Measurements from ENCODE around the gene MAEA.
A peak's percentile ranks its signal among the peaks of the same experiment; 100 is the strongest.

Gene MAEA

GRCh38 chr4:1339489-1339888 lies 49.8 kb downstream of the MAEA start:
- TF ChIP-seq, protein P1, sequence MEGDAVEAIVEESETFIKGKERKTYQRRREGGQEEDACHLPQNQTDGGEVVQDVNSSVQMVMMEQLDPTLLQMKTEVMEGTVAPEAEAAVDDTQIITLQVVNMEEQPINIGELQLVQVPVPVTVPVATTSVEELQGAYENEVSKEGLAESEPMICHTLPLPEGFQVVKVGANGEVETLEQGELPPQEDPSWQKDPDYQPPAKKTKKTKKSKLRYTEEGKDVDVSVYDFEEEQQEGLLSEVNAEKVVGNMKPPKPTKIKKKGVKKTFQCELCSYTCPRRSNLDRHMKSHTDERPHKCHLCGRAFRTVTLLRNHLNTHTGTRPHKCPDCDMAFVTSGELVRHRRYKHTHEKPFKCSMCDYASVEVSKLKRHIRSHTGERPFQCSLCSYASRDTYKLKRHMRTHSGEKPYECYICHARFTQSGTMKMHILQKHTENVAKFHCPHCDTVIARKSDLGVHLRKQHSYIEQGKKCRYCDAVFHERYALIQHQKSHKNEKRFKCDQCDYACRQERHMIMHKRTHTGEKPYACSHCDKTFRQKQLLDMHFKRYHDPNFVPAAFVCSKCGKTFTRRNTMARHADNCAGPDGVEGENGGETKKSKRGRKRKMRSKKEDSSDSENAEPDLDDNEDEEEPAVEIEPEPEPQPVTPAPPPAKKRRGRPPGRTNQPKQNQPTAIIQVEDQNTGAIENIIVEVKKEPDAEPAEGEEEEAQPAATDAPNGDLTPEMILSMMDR (IDR thresholded peaks at IDR 0.05; ENCODE audit: extremely low read depth, missing control alignments), result no peak
- no peak for DNase-seq (ENCODE audit: low spot score)

DNA sequence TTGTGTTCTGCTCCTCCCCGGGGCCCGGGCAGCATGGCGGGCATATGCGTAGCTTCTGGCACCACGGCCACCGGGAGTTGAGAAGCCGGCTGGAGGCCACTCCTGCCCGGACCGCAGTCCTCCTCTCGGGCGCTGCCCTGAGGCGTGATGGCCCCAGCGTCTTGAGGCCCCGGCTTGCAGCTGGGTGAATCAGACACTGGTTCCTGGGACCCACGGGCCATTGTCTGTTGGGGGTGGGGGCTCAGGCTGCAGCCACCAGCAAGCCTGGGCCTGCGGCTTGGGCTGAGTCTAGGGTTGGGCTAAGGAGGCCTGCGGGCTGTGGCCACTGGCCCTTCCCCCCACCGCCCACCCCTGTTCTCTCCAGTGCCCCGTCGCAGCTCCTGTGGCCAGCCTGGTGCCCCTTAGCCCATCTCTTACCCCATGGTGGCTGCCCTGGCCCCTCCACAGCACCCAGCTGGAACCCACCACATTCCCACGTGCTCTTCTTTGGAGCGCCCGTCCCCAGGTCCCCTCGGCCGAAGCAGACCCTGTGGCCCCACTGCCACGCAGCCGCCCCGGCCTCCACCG lies 50.6 kb downstream of the MAEA start:
- DNase-seq (ENCODE audit: low spot score), result no peak

DNA sequence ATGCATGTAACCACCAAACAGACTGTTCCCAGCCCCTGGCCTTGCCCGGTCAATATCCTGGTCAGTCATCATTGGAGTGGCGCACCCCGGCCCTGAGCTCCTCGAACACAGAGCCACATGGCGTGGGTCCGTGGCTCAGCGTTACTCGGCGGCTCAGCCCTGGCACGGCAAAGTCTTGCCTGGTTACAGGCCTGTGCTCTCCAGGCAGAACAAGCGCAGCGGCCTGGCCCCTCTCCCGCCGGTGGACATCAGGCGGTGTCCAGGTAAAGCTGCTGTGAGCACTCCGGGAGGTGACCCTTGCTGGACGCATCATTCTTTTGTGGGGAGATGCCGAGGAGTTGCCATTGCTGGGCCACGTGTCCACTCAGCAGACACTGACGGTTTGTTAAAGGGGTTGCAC lies 51.2 kb downstream of the MAEA start:
- no peak for DNase-seq (ENCODE audit: low spot score)
- TF ChIP-seq, protein P1 (IDR thresholded peaks at IDR 0.05; ENCODE audit: extremely low read depth, missing control alignments), result no peak

More for the DNA sequence above, 50.6 kb downstream of the MAEA start:
- TF ChIP-seq, protein P1 (IDR thresholded peaks at IDR 0.05; ENCODE audit: extremely low read depth, missing control alignments), result no peak

DNA sequence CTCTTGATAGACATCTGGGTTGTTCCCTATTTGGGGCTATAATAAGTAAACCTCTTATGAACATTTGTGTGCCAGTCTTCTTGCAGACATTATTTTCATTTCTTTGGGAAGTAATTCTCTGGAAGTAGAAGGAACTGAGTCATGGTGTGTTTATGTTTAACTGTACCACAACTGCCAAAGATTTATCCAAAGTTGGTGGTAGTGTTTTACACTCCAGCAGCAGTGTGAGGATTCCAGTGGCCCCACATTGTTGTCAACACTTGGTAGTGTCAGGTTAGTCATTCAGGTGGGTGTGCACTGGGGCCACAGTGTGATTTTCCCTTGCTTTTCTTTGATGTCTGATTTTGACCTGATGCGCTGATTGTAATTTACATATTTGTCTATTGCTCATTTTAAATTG lies 52.3 kb downstream of the MAEA start:
- DNase-seq (ENCODE audit: low spot score), result no peak
- TF ChIP-seq, protein P1 (IDR thresholded peaks at IDR 0.05; ENCODE audit: extremely low read depth, missing control alignments), result no peak

GRCh38 chr4:1344696-1345095 lies 55.0 kb downstream of the MAEA start:
- no peak for DNase-seq (ENCODE audit: low spot score)
- TF ChIP-seq, protein P1 (IDR thresholded peaks at IDR 0.05; ENCODE audit: extremely low read depth, missing control alignments), result no peak

DNA sequence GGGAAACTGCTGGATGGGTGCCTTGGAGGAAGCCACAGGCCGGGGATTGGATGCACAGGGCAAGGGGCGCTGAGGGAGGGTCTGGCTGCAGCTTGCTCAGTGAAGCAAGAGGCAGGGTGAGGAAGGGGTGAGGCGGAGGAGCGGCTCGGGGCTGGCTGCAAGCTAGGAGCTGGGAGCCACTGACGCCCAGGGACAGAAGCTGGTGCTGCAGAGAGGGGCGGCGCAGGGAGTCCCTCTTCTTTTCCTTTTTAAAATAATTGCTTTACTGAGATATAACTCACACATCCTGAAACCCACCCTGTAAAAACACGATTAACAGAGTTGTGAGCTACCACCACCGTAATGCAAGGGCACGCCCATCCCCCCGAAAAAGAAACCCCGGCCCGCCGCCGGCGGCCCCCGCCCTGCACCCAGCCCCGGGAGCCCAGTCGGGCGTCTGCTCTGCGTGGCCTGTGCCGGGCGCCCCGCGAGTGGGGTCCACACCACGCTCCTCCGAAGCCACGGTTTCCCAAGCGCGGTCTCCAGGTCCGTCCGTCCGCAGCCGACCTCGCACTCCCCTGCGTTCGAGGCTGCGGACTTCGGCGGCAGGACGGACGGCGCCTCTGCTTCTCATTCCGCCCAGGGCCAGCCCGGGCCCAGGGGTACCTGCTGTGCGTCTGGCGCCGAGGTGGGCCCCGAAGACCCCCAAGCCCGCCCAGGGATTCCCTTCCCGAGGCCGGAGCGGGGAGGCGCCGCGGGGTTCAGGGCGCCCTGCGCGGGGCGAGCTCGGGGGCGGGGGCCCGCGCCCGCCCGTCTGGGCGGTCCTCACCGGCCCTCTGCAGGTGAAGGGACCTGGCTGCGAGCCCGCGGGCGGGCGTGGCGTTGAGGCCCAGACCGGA lies 56.5 kb downstream of the MAEA start:
- TF ChIP-seq, protein P1 (IDR thresholded peaks at IDR 0.05; ENCODE audit: extremely low read depth, missing control alignments), result no peak
- peak; percentile 69 for DNase-seq (ENCODE audit: low spot score)

- TF ChIP-seq, protein P1 (IDR thresholded peaks at IDR 0.05; ENCODE audit: extremely low read depth, missing control alignments), result no peak
- DNase-seq (ENCODE audit: low spot score), result peak; percentile 100
Measured at GRCh38 chr4:1346781-1347409, 57.2 kb downstream of the MAEA start, which contains the start of gene UVSSA. UVSSA (plus strand) TSS chr4:1347208; CDS start chr4:1348092, 884 bp downstream.

All from GM20000 (cell line).